ENCODE data around the gene CRIM1. TPM values are rescaled to one million over a fixed set of nuclear protein-coding genes. Genes with fewer than 3 reads are reported as not detected.

The CRIM1 gene
- total and polyA plus RNA-seq, 2 of the 8 experiments (the other 6 are each of a cell fraction or from before 2014, with no cell fraction given) = 9.4 to 28.4 TPM

- no peak overlapping the region for H3K14ac ChIP-seq (ENCODE audit: insufficient read length)
- H3K23me2 ChIP-seq (ENCODE audit: low read depth, low read length) = no peaks in the 10 kb centered on the region
- no peak overlapping the region for H2BK20ac ChIP-seq (ENCODE audit: low read length)
- H4K8ac ChIP-seq (ENCODE audit: extremely low read depth, insufficient read depth, low read length) = no peak overlapping the region
- no peak overlapping the region for H2AK5ac ChIP-seq (ENCODE audit: low read depth, low read length)
- peaks cover 3% of the 10 kb centered on the region; the same call in 1 of the 2 replicates for H3K79me1 ChIP-seq (ENCODE audit: low read depth, low read length)
- no peaks in the 10 kb centered on the region for H3K36me3 ChIP-seq (ENCODE audit: control insufficient read depth in 2 of 4, insufficient read depth in 4 of 4, low read length in 3 of 4)
- no peak overlapping the region for H3K56ac ChIP-seq (replicated peaks; ENCODE audit: insufficient read length, low read depth, low read length)
- no peak overlapping the region for H3K4ac ChIP-seq (replicated peaks; ENCODE audit: insufficient read length, low read depth, low read length)
- H2BK5ac ChIP-seq (ENCODE audit: low read depth, low read length) = no peak overlapping the region
- H3K18ac ChIP-seq (ENCODE audit: extremely low read depth, low read length) = no peak overlapping the region
- H3K9me3 ChIP-seq (ENCODE audit: insufficient read depth in 2 of 2, low read depth in 1 of 2, low read length in 1 of 2) = no peaks in the 10 kb centered on the region
- H2AFZ ChIP-seq (ENCODE audit: low read length) = no peak overlapping the region
- no peak overlapping the region for H2BK120ac ChIP-seq (replicated peaks; ENCODE audit: low read depth, low read length)
- H2BK12ac ChIP-seq (ENCODE audit: low read depth, low read length) = no peak overlapping the region
- peaks cover 0 to 2% of the 10 kb centered on the region in 2 experiments for H4K20me1 ChIP-seq (replicated peaks in 1 of 2; ENCODE audit: control insufficient read depth in 1 of 2, insufficient read depth in 2 of 2, low read length in 2 of 2)
- no peak overlapping the region for H4K91ac ChIP-seq (replicated peaks; ENCODE audit: insufficient read length, low read length)
- H3K9ac ChIP-seq (replicated peaks in 1 of 4; ENCODE audit: extremely low read depth in 1 of 4, low read depth in 3 of 4, low read length in 3 of 4) = no peak overlapping the region
- no peak overlapping the region for H3K4me2 ChIP-seq (ENCODE audit: insufficient read depth in 1 of 2, low read depth in 2 of 2, low read length in 2 of 2)
- no peak for FAIRE-seq
- peaks cover 0 to 93% of the 10 kb centered on the region in 2 experiments; a peak in 3 of 4 replicates for H3K79me2 ChIP-seq (ENCODE audit: control insufficient read depth in 1 of 2, insufficient read depth in 2 of 2, low read length in 2 of 2)
- ChIA-PET CTCF (ENCODE audit: partially characterized antibody) (interaction anchor here (0.6 to 1.5 kb wide), 8 partner anchors 8 to 114 kb away, joined by 3 to 9 read pairs (median 4); no protein-coding TSS in a partner anchor), POLR2A (ENCODE audit: partially characterized antibody) (interaction anchor here (0.5 to 1.9 kb wide), 4 partner anchors 13 to 401 kb away, joined by 3 to 9 read pairs (median 4); no protein-coding TSS in a partner anchor)
- H3K23ac ChIP-seq (ENCODE audit: insufficient read length) = no peak overlapping the region
- no peak overlapping the region for H3K4me3 ChIP-seq (ENCODE audit: extremely low read depth in 1 of 4, insufficient read depth in 2 of 4, low read depth in 3 of 4, low read length in 4 of 4)
- DNase-seq (ENCODE audit: low read depth in 1 of 2, low spot score in 2 of 2) = no peak
- H3K4me1 ChIP-seq (replicated peaks in 1 of 4; ENCODE audit: control insufficient read depth in 3 of 4, insufficient read depth in 4 of 4, low read length in 3 of 4) = peaks cover 4 to 26% (median 11%) of the 10 kb centered on the region in 4 experiments; a peak in 6 of 7 replicates
- 83% methylated on average over 2 of the region's 2 CpGs; no CpG with 5 or more reads in 1 of the 2 experiments for WGBS, 2 experiments (ENCODE audit: extremely low coverage in 1 of 2, insufficient coverage in 1 of 2, insufficient read length in 1 of 2, insufficient replicate concordance in 2 of 2, low coverage in 1 of 2, low lambda C conversion rate in 2 of 2, missing lambda C conversion rate in 1 of 2)
- no peak overlapping the region for H2BK15ac ChIP-seq (ENCODE audit: low read length)
- H4K5ac ChIP-seq (ENCODE audit: insufficient read length, low read depth, low read length) = no peak overlapping the region
- H3K27me3 ChIP-seq (replicated peaks in 1 of 4; ENCODE audit: control insufficient read depth in 3 of 4, extremely low read depth in 1 of 4, insufficient read depth in 3 of 4, low read length in 3 of 4) = no peaks in the 10 kb centered on the region
- no peak overlapping the region for H3K27ac ChIP-seq (ENCODE audit: low read depth, low read length)
- TF ChIP-seq, protein P1, sequence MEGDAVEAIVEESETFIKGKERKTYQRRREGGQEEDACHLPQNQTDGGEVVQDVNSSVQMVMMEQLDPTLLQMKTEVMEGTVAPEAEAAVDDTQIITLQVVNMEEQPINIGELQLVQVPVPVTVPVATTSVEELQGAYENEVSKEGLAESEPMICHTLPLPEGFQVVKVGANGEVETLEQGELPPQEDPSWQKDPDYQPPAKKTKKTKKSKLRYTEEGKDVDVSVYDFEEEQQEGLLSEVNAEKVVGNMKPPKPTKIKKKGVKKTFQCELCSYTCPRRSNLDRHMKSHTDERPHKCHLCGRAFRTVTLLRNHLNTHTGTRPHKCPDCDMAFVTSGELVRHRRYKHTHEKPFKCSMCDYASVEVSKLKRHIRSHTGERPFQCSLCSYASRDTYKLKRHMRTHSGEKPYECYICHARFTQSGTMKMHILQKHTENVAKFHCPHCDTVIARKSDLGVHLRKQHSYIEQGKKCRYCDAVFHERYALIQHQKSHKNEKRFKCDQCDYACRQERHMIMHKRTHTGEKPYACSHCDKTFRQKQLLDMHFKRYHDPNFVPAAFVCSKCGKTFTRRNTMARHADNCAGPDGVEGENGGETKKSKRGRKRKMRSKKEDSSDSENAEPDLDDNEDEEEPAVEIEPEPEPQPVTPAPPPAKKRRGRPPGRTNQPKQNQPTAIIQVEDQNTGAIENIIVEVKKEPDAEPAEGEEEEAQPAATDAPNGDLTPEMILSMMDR (IDR thresholded peaks at IDR 0.05; ENCODE audit: control extremely low read depth in 1 of 3, insufficient read depth in 1 of 3, low read depth in 1 of 3, low read length in 3 of 3) = no peak
- TF ChIP-seq POLR2A (IDR thresholded peaks at IDR 0.05; ENCODE audit: control extremely low read depth in 1 of 2, low read depth in 2 of 2, low read length in 2 of 2) = no peak
- TF ChIP-seq, protein P2, sequence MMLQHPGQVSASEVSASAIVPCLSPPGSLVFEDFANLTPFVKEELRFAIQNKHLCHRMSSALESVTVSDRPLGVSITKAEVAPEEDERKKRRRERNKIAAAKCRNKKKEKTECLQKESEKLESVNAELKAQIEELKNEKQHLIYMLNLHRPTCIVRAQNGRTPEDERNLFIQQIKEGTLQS (IDR thresholded peaks at IDR 0.05; ENCODE audit: insufficient read depth, low read depth, low read length) = no peak
- no peak for TF ChIP-seq ASH2L (IDR thresholded peaks at IDR 0.05; ENCODE audit: low read length)
- no peak for TF ChIP-seq SUZ12 (IDR thresholded peaks at IDR 0.05; ENCODE audit: low read length)
- no peak for TF ChIP-seq FOSL1 (IDR thresholded peaks at IDR 0.05; ENCODE audit: insufficient read depth, low read depth, low read length)
- TF ChIP-seq SRF (IDR thresholded peaks at IDR 0.05; ENCODE audit: low read depth, low read length) = no peak
- no peak for TF ChIP-seq EZH2 (IDR thresholded peaks at IDR 0.05; ENCODE audit: low read depth, low read length, severe bottlenecking)
- no peak for TF ChIP-seq SIN3A (conservative IDR thresholded peaks at IDR 0.05 in 1 of 2, IDR thresholded peaks at IDR 0.05 in 1 of 2; ENCODE audit: low read depth in 1 of 2, low read length in 2 of 2)
- no peak for TF ChIP-seq CBX8 (IDR thresholded peaks at IDR 0.05; ENCODE audit: borderline replicate concordance, low read depth, low read length)
- no peak for TF ChIP-seq SP1 (IDR thresholded peaks at IDR 0.05; ENCODE audit: low read depth, low read length)
Measured at GRCh38 chr2:36409335-36409734, 53.8 kb downstream of the CRIM1 start.
